Fibroblast of skin of left quadriceps (primary cell): ENCODE results near the gene PTPRN2.
"Not testable (repeated sequence)": the region's sequence is repeated elsewhere in the genome, so short reads cannot be mapped to it uniquely, and the experiment has no call there.

Experiments used
- DNase-seq, 2 experiments: peaks; one replicate each; pipeline ENCODE4 v3.0.0-alpha.2; 2013; ENCODE audit warnings: low read depth in 2 of 2

PTPRN2 gene

DNA sequence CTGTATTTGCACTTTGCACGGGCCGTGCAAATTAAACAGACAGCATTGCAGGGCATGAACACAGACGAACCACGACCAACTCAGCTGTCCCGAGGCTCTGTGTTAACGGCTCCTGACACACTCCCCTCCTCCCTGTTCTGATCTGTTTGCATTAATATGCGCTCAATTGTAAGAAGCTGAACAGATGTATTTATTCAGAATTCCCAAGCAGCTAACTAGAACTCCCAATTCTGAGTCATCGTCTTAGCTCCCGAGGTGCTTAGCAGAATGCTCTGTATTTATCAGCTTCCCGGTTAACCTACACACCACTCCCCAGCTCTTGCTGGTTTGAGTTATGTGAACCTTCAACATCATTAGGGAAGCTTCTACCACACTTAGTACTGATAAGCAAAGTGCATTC, 286.4 kb downstream of the PTPRN2 start:
- no peak for DNase-seq

DNA sequence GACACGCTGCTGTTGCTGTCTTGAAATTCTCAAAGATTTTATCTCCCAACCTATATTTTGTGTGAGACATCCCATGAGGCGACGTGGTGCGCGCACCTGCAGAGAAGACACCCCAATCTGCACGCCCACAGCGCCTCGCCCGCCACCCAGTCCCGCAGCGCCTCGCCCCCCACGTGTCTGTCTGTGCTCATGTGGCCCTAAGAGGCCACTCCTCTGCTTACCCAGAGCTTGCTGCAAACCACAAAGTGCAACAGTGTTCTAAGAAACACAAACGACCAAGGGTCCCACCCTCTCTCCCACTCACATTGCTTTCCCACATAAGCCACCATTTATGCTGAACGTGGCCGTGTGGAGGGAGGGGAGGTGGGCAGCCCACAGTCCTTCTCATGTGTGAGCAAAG, 287.2 kb downstream of the PTPRN2 start:
- no peak for DNase-seq

DNA sequence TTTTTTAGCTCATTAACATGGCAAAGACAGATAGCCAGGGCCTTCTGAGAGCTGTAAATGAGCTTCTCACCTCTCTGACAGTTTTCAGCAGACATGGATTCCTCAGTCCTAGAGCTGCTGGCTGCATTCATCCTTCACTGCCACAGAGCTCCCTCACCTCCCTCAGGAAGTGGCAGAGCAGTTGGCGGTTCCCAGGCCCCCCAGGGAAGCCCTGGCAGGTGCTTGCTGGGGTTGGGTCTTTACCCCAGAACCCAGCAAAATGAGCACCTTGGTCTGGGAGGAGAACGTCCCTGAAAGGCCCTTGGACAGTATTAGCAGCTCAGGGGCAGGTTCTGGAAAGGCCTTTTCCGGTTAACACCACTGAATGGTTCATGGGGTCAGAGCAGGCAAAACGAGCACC, 288.0 kb downstream of the PTPRN2 start:
- no peak for DNase-seq

DNA sequence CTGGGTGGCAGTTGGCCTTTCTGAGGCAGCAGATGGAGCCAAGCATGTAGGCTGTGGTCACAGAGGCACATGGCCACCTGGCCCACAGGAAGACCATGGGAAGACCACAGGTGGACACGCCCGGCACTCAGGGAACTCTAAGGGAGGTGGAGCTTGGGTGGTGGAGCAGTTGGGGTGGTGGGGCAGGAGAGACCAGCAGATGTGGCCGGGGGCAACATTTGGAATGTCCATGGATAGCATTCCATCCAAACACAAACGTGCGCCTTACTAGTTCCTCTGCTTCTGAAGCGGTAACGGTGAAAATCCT, 290.9 kb downstream of the PTPRN2 start:
- no peak for DNase-seq

DNA sequence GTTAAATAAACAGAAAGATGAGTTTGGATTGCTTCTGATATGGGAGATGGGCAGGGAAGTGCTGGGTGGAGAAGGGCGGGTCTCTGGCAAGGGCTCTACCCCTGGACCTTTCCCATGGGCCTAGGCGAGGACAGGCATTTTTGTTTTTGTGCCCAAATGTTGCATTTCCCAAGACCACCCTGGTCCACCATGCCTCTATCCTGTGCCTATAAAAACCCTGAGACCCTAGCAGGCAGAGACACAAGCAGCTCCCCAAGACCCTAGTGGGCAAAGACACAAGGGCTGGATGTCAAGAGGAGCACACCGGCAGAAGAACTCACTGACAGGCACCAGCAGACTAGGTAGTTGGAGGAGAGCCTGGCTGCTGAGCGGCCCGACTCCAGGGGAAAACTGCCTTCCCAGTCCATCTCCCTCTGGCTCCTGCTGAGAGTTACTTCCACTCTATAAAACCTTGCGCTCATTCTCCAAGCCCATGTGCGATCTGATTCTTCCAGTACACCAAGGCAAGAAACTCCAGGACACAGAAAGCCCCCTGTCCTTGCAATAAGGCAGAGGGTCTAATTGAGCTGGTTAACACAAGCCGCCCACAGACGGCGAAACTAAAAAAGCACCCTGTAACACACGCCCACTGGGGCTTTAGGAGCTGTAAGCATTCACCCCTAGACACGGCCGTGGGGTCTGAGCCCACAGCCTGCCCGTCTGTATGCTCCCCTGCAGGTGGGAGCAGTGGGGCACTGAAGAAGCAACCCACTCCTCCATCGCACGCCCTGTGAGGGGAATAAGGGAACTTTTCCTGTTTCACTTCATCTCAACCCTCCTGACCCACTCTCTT, 291.4 kb downstream of the PTPRN2 start:
- DNase-seq = no peak

DNA sequence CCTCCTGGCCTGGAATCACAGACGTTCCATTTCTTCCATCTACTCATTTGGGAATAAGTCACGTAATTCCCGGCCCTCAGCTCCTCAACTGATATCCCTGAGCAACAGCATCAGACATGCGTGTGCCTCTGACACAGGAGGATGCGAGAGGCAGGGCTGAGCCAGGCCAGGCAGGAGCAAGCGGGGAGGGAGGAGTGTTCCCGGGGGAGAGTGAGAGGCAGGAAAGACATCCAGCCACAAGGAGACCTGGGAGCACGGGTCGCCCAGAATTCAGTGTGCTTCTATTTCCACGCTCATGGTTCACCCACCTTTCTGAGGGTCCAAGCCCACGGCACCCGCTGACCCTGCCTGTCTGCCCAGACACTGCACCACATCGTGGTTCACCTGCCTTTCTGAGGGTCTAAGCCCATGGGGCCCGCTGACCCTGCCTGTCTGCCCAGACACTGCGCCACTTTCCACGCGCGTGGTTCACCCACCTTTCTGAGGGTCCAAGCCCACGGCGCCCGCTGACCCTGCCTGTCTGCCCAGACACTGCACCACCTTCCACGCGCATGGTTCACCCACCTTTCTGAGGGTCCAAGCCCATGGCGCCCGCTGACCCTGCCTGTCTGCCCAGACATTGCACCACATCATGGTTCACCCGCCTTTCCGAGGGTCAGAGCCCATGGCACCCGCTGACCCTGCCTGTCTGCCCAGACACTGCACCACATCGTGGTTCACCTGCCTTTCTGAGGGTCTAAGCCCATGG, 293.0 kb downstream of the PTPRN2 start:
- not testable (repeated sequence) for DNase-seq

DNA sequence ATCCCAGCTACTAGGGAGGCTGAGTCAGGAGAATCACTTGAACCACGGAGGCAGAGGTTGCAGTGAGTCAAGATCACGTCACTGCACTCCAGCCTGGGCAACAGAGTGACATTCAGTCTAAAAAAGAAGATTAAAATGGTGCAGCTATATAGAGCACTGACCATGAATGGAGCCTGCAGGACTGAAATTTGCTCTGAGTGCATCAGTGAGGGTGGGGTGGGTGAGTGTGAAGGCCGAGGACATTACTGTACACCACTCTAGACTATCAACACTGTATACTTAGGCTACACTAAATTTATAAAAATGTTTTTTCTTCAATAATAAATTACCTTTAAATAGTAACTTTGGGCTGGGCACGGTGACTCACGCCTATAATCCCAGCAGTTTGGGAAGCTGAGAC, 294.7 kb downstream of the PTPRN2 start:
- DNase-seq = no peak

DNA sequence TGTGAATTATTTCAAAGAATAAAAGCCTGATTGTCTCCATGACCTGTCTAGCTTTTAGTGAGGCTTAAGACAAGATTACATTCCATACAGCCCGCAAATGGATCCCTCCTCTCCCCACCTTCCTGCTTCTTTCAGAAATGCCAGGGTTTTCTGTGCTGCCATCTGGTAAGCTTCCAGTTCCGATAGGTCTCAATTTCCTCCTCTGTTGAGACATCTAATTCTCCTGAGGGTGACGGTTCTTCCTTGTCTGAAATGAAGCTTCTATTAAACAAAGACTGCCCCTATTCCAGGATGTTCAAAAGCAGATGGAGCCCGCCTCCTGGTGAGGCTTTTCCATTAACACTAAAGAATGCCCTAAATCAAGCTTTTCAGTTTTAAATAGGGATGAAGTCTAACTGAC, 295.6 kb downstream of the PTPRN2 start:
- DNase-seq = no peak

DNA sequence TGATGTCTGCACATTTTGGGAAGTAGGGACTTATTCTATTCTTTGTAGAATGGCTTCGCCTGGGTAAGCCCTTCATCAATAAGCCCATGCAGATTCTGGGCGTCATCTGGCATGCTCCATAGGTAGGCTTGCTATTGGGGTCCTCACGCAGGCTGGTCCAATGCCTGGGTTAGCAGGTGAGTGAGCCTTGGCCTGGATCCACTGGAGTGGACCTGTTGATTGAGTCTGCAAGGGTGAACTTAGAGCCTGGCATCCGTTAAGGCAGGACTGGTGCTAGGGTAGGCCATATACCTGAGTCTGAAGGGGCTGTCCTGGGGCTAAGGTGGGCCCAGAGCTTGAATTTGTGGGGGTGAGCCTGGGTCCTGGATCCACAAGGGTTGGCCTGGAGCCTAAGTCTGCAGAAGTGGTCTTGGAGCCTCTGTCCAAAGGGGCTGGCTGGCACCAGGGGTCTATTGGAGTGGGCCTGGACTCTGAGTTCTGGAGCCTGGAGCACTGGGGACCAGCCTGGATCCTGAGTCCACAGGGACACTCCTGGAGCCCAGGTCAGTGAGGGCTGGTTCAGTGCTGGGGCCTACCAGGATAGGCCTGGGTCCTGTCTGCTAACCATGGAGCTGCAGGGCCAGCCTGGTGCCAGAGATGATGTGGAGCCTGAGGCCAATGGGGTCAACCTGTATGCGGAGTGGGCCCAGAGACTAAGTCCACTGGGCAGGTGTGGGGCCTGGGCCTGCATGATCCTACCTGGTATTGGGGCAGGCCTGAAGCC, 297.7 kb downstream of the PTPRN2 start:
- no peak for DNase-seq

DNA sequence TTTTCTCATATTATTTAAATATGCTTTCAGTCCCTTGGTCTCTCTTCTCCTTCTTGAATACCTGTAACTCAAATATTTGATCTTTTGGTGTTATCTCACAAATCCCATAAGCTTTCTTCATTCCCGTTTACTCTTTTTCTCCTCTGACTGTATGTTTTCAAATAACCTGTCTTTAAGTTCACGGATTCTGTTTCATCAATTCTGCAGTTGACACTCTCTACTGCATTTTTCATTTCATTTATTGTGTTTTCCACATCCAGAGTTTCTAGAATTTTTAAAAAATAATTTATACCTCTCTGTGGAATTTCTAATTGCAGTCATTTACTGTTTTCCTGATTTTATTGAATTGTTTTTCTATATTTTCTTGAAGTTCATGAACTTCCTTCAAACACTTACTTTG, 298.4 kb downstream of the PTPRN2 start:
- no peak for DNase-seq

DNA sequence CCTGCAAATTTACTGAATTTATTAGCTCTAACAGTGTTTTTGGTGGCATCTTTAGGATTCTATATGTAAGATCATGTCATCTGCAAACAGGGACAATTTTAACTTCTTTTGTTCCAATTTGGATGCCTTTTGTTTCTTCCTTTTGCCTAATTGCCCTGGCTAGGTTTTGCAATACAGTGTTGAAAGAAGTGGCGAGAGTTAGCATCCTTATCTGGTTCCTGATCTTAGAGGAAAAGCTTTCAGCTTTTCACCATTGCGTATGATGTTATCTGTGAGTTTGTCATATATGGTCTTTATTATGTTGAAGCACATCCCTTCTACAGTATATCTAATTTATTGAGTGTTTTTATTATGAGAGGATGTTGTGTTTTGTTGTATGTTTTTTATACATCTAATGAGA, 301.4 kb downstream of the PTPRN2 start:
- DNase-seq = no peak

DNA sequence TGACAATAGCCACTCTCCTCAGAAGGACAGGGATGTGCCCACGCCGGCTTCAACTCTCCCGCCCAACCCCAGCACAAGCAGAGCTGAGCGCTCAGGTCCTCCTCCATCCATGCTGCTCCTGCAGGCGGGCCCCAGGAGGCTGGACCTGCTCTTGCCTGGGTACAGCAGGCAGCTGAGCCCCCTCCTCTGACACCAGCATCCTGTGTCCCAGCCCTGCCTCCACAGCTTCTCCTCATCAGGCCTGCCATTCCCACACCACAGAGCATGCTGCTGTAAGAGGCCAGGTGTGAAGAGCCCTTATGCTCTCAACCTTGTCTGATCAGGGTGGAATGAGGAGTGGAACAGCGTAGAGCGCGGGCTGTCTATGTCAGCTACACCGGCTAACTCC, 302.2 kb downstream of the PTPRN2 start:
- no peak for DNase-seq

DNA sequence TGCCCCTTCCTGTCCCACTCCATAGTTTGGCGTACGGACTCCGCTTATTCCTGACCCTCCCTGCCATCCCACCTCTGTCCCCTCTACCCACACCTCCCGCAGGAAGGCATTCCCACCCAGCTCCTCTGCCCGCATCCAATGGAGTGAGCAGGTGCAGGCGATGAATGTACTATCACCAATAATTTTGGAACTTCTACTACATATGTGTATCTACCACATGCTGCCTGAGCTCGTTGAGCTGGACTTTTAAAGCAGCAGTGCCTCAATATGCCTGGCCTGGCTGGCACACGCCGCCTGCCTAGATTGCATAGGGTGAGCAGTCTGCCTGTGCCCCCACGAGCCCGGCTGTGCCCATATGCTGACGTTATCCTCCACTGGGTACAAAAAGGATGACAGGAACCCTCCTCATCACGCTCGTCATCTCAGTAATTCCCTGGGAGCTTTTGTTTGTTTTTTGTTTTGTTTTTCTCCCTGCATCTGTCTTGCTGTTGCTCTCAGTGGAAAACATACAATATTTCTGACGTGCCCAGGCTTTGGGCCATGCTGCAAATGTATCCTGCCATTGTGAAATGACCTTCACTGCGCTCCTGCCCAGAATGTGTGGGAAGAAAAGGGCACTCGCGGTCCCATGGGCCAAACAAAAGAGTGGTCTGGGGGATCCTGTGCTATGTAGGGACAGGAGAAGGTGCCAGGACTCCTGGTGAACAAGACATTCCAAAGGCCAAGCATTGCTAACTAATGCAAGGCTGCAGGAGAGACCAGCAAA, 302.8 kb downstream of the PTPRN2 start:
- no peak for DNase-seq

DNA sequence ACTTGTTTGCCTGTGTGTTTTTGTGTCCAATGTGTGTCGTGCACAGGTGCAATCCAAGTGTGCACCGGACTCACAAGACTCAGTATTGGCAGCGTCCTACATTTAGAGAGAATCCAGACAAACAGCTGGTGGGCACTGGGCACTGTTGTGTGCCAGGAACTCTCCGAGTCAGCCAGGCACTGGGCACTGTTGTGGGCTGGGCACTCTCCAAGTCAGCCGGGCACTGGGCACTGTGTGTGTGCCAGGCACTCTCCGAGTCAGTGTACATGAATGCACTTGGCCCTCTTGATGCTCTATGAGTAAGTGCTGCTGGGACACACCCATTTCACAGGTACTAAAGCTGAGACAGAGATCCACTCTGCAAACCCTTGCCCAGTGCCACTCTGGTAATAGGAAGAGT, 303.5 kb downstream of the PTPRN2 start:
- no peak for DNase-seq

DNA sequence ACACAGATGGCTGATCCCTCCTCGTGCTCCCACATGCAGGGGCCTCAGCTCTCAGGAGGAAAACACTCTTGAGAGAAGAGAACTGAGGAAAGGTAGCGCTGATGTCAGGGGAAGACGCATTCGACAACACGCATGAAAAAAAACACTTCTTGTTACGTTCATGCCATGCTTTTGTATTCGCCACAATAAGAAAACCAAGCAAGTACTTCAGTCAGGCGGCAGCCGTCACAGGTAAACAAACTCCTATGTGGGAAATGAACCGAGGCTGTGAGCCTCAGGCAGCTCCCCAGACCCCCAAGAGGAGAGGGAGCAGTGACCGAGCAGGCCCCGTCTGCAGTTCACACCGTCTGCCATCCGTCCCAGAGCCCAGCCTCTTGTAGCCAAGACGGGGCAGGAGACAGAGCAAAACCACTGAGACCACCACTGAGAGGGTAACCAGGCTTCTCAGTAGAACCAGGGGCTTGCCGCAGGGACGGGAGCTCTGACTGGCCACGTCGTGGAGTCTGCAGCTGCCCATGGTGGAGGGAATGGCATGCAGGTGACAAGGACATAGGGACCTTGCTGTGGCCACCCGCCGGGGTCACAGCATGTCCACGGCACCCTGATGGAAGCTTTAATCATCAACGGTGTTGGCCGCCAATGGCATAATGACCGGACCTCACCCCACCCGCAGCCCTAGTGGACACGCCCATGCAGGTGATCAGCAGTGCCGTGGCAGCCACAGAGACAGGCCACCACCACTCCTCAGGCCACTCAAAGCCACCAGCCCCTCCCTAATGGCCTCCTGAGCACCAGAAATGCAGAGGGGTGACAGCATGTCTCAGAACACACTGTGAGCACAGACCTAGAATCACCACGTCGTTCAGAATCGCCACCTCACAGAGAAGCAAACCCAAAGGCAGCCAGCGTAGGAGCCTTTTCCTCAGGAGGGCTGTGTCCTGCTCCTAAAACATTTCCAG, 304.3 kb downstream of the PTPRN2 start:
- DNase-seq = no peak

DNA sequence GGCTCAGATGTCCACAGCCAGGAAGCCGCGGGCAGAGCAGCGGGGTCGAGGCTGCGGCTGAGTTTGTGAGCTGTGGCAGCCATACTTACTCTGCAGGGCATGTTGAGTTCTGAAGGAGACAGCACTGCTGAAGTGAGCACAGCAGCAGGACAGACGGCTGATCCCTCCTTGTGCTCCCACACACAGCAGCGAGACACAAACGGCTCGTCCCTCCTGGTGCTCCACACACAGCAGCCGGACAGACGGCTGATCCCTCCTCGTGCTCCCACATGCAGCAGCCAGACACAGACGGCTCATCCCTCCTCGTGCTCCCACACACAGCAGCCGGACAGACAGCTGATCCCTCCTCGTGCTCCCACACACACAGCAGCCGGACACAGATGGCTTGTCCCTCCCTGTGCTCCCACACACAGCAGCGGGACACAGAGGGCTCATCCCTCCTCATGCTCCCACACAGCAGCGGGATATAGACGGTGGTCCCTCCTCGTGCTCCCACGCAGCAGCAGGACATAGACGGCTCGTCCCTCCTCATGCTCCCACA, 305.1 kb downstream of the PTPRN2 start:
- DNase-seq = no peak

DNA sequence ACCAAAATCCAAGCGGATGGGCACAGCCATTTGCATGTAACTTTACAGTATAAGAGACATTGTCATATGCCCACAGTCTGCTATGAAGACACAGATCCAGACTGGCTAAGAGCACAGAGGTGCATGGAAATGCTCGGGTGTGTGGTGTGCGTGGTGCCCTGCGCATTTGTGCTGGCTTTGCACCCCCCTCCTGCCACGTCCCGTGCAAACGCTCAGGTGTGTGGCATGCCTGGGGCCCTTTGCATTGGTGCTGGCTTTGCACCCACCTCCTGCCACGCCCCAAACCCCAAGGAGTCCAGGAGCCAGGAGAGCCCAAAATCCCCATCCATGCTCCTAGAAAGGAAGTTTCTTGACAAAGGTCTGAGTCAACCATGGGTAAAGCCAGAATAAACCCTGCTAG, 306.2 kb downstream of the PTPRN2 start:
- DNase-seq = no peak

DNA sequence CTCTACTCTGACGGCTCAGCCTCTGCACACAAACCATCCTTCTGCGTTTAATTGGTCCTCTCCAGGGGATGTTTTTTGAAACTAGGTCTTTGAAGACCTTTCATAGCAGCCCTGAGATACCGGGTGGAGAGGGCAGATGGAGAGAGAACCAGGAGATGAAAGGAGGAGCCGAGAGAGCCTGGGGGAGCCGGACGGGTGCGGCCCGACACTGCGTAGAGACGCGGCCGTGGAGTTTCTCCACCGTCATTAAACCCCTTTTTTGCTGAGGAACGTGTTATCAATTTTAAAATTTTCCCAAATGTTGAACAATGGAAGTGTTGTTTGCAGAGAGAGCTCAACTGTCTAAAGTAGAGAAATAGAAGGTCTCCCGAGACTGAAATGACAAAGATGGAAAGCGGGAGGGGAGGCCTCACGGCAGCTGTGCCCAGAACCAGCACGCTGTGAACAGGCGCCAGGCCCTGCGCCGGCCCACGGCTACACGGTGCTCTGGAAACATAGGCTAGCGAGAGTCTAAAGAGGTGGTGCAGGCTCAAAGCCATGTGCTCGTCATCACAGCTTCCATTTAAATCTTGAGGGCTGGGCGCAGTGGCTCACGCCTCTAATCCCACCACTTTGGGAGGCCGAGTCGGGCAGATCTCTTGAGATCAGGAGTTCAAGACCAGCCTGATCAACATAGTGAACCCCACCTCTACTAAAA, 307.0 kb downstream of the PTPRN2 start:
- no peak for DNase-seq

DNA sequence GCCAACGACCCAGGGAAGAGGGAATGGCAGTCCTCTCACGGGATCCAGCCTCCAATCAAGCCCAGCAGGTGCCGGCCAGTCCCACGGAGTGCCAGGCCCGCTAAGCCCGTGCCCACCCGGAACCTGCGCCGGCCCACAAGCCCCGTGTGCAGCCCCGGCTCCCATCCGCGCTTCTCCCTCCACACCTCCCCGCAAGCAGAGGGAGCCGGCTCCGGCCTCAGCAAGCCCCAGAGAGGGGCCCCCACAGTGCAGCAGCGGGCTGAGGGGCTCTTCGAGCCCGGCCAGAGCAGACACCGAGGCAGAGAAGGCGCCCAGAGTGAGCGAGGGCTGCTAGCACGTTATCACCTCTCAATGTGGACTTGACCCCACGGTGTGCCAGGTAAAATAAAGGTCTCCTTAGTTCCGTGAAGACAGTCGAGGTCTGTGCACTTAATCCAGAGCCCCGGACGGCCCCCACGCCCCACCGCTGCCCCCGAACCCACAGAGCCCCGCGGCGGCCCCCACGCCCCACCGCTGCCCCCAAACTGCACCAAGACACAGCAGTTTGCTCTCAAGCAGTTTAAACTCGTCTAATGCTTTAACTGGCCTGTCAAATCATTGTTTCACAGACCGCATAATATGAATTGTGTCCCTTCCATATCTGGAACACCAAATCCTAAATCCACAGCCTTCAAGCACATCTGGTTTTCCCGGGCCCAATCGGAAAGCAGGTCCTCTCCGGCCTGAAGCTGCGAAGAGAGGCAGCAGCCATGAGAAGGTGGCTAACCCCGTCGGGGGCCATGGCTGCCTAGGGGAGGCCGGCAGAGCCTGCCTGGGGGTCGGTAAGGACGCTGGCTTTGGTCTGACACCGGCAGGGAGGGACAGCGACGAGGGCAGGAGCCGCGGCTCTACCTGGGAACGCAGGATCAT, 307.8 kb downstream of the PTPRN2 start:
- DNase-seq = no peak
